GM18870 (cell line): ENCODE results near the gene AMY2B.
"Not testable (repeated sequence)": the region's sequence is repeated elsewhere in the genome, so short reads cannot be mapped to it uniquely, and the experiment has no call there.

ENCODE experiments used
- ATAC-seq: cut with Tn5 transposase; IDR thresholded peaks from one replicate; pipeline ENCODE4 v1.9.1; 2021; ENCODE audit warnings: moderate library complexity; ENCODE audit not compliant: unreplicated experiment

The AMY2B gene

GRCh38 chr1:103571289-103571688, at the start of gene AMY2B:
TSS of gene AMY2B (plus strand) at chr1:103571589. CDS start at chr1:103571603, 14 bp downstream.
- ATAC-seq = not testable (repeated sequence)

DNA sequence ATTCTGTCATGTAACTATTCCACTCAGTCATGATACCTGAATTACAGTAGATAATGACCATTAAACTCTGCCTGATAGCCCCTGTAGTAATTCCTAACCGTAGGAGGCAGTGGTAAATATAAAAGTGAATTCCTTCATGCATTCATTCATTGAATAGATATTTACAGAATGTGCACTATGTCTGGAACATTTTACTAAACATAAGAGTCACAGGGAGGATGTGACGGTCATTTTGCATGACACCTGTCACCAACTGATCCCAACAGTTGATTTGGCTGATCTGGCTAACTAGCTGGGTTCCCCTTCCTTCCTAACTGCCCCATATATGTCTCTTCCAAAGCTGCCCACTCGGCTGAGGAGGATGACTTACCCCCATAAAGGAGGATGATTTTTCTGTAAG, 48.0 kb upstream of the AMY2B start:
- no peak for ATAC-seq

DNA sequence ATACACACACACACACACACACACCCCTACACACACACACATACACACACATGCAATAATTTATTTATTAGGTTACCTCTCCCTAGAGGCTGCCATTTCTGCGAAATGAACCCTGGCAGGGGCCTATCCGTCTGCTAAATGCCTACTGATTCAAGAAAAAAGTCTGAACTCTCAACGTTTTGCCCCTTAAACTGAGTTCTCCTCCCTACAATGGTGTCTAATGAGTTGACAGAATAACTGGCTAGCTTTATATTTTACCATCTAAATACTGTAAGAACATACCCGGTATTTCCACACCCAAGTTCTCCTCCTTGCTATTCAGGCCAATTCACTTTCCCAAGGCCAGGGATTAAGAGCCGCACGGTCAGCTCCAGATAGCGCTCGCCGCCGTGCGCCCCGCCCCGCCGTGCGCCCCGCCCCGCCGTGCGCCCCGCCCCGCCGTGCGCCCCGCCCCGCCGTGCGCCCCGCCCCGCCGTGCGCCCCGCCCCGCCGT, 46.2 kb upstream of the AMY2B start:
- peak; percentile 36 for ATAC-seq

DNA sequence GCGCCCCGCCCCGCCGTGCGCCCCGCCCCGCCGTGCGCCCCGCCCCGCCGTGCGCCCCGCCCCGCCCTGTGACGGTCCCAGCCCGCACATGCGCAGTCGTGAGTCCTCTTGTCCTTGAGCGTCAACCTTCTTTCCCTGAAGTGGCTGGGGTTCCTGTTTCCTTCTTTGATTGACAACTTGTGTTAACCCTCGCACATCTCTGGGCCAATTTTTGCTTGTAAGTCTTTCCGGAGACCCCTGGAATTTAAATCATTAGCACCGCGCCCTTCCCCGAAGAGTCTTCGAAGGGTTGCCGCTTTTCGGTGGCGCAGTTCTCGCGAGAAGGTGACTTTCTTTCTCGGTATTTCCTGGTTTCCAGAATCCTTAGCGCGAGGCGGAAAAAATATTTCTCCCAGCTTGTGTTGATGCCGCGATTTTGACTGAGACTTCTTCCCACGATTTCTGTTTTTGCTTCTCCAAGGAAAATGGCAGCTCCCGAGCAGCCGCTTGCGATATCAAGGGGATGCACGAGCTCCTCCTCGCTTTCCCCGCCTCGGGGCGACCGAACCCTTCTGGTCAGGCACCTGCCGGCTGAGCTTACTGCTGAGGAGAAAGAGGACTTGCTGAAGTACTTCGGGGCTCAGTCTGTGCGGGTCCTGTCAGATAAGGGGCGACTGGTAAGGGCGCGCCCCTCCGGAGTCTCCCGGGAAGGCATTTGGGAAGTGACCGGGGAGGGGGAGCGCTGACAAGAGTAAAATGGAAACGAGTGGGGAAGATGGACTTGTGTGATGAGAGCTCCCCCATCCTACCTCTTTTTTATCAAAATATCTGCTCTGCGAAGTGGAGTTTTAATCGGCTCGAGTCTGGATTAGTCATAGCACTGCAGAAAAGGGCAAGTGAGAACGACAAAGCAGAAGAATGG, 45.5 kb upstream of the AMY2B start, which contains the start of gene RNPC3:
Gene RNPC3, plus strand, starts transcription at position 93 of the 901 bp plus-strand sequence. Its CDS starts 372 bp downstream, at position 465.
- ATAC-seq = peak; percentile 77

DNA sequence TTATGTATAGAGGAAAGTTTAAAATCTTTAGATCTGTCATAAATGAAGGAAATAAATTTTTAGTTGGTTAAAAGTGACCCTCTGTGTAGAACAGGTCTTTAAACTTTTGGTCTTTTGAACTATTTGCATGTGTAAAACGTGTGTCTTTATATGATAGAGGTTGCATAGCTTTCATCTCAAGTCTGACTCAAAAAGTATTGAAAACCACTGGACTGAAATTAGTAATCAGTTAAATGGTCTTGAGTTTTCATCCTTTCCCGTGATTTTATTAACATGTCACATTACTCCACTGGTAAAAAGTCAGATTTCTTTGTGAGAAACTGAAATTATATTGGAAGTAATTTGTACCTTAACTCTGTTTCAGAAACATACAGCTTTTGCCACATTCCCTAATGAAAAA, 44.1 kb upstream of the AMY2B start:
- ATAC-seq = peak; percentile 34

DNA sequence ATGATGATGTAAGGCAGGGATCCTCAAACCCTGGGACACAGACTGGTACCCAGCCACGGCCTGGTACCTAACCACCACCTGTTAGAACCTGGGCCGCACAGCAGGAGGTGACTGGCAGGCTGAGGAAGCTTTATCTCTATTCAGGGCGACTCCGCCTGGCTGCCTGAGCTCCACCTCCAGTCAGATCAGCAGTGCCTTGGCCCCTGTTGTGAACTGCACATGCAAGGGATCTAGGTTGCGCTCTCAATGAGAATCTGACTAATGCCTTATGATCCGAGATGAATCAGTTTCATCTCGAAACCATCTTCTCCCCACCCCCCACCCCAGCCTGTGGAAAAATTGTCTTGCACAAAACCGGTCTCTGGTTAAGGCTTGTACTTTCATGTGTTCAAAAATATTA, 41.6 kb upstream of the AMY2B start:
- no peak for ATAC-seq

GRCh38 chr1:103538226-103538625, 33.2 kb upstream of the AMY2B start:
- no peak for ATAC-seq

DNA sequence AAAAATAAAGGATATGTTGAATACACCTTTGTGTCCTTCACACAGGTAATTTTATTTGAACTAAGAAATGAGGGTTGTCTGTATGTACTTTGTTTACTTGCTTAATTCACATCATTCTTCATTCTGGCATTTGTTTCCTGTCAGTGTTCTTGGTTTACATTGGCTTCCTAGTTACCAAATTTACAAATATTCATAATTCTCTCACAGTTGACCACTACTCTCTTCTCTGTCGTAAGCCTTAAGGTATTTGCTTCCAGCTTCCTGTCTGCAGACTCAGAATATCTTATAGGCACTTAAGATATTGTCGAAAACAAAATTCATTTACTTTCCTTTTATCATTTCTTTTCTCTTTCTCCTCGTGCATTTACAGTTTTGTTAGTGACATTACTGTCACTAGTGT, 30.0 kb upstream of the AMY2B start:
- ATAC-seq = no peak

- ATAC-seq = no peak
These were observed 24.9 kb upstream of the AMY2B start for GRCh38 chr1:103546496-103546895.

- ATAC-seq = no peak
These were observed 23.5 kb upstream of the AMY2B start for GRCh38 chr1:103547840-103548239.

DNA sequence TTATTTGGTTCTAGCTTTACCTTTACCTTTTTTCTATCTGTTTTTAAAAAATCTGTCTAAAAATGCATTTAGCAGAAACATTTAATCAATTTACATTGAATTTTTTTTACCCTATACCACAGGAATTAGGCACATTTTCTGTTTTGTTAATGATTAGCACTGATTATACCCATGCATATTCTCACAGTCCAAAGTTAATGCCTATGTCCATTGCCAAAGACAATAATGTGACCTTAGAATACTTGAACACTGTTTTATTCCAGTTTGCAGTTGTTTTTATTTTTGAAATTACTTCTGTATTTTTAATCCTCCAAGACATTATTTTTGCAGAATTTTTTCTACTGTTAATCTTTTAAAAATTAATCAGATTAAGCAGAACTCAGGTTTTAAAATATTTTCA, 11.0 kb upstream of the AMY2B start:
- no peak for ATAC-seq

GRCh38 chr1:103561124-103561523, 10.3 kb upstream of the AMY2B start:
- ATAC-seq = not testable (repeated sequence)

DNA sequence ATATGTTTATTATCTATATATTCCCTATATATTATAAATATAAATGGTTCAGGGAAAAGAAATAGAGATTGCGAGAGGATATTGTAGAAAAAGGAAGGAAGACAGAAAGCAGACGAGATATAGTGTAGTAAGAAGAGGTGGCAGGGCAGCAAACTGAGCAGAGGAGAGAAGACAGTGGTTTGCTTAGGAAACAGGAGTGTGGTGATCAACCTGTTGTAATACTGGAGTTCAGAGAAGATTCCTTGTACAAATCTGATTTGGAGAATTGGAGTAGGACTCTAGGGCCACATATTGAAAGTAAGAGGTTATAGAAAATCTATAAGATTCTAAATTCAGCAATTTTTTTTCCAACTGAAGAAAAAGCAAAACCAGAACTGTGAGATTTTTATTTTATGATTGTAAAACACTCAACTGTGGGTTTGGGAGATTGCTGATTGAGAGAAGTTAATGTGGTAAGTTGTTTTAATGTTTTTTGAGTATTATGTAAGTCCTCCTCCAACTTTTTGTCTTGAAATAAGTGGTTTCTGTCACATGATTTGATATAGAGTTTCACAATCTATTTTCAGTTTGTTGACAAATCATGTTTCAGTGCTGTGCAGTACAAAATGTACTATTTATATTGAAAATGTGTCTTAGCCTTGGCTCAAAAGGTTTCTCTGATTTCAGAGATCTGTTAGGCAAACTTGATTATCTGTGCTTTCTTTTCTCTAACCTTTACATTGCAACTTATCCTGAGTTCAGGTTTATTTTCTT, 9.6 kb upstream of the AMY2B start:
- ATAC-seq = peak; percentile 94

DNA sequence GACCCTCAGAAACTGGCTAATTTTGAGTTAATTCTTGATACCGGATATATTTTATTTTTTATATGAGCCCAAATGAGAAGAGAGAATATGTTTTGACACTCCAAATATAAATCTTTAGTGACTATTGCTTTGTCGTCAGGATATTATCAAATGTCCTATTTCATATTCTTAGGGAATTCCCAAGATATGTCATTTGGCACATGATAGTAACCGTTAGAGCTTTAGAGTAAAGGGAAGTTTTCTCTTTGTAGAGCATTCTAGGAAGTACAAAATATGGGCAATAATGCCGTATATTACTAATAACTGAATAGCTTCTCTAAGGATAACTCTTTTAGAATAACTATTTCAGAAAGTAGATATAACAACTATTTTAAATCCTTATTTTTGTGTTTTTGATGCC, 8.3 kb upstream of the AMY2B start:
- ATAC-seq = no peak

DNA sequence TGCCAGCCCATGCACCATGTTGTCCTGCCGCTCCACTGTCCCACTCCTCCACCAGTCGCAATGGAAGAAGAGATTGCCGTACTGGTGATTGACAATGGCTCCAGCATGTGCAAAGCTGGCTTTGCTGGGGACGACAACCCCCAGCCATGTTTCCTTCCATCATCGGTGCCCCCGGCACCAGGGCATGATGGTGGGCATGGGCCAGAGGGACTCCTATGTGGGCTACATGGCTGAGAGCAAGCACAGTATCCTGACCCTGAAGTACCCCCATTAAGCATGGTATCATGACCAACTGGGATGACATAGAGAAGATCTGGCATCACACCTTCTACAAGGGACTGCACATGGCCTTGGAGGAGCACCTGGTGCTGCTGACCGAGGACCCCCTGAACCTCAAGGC, 1.9 kb upstream of the AMY2B start:
- ATAC-seq = no peak

DNA sequence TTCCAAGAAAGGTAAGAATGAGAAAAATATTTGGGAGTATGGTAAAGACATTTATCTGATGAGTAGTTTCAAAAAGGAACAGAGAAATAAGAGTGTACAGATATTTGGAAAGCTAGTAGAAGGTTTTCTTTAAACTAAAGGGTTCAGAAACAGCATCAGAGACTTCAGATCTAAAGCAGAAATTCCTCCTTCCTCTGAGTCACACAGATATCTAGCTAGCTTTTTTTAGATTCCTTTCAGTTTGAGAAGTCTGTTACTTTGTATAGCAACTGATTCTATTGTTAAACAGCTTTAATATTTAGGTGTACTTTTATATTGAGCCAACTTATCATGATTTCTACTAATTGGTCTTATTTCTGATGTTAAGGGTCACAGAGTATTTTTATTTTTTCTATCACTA, 4.7 kb downstream of the AMY2B start:
- no peak for ATAC-seq

GRCh38 chr1:103576784-103577183, 5.4 kb downstream of the AMY2B start:
- ATAC-seq = not testable (repeated sequence)

DNA sequence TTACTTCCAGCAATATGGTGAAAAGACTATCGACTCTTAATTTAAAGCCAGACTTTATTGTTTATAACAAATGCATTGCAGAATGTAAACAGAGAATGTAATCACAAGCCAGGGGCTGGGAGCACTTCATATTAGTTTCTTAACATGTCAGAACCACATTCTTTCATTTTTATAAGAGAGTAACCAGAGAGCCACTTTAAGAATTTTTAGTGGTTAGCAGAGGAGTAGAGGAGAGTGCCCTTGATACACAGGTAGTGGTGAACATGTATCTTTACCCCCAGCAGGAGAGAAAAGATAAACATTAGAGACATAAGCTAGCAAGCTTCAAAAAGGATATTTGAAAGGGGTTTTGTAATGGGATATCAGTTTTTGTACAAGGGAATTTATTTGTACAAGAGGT, 11.1 kb downstream of the AMY2B start:
- ATAC-seq = no peak

- no peak for ATAC-seq
These were observed 12.5 kb downstream of the AMY2B start for GRCh38 chr1:103583887-103584286.

- no peak for ATAC-seq
These were observed 13.1 kb downstream of the AMY2B start for GRCh38 chr1:103584537-103584936.

DNA sequence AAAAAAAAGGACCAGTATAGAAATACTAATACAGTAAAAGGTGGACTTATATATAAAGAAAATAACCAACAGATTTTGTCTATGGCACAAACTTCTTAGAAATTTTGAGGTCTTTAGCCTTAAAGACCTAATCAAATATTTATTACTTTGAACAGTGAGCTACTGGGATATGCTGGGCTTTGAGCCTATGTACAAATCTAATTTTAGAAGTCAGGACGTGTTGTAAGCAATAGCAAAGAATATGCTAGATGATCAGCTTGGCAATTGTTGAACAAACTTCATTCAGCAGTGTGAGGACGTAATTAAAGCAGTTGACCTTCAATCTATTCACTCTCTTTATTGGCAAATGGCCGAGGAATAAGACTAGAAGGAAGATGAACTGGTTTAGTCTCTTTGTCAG, 31.4 kb downstream of the AMY2B start:
- ATAC-seq = not testable (repeated sequence)

- ATAC-seq = no peak
These were observed 45.0 kb downstream of the AMY2B start for GRCh38 chr1:103616362-103616761.
